HG03378 (cell line): ENCODE measurements around the gene CAPSL.
"Not testable (repeated sequence)": the region's sequence is repeated elsewhere in the genome, so short reads cannot be mapped to it uniquely, and the experiment has no call there.

Source experiments
- ATAC-seq: cut with Tn5 transposase; IDR thresholded peaks from one replicate; pipeline ENCODE4 v1.9.1; 2021; ENCODE audit warnings: mild to moderate bottlenecking, moderate library complexity; ENCODE audit not compliant: unreplicated experiment

CAPSL gene

DNA sequence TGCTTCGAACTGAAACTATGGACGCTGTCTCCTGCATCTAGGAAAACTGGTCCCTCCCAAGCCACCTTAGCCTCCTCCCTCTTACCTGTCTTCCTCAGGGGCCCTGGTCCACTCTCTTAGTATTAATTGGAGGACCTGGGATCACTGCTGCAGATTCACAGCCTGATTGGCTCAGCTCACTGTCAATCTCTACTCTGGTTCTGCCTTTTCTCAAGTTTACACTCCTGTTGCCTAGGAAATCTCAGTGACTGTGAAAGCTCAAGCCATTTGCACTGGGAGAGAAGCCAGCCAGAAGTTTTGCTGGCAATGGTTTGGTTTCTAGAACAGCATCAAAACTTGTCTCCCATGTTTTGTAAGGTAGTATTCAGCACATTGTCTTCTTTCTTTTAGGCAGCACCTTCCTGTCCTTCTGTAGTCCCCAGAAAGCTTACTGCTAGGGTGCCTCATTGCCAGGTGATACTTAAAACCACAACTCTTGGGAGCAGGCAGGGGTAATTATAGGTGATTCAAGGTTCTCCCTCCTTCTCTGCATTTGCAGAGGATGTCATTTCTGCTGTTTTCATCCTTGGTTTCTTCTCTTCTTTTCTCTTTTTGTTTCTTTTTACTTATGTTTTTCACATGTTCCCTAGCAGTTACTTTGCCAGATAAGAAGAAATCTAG, at the start of gene CAPSL:
TSS of gene CAPSL (minus strand) at position 55 of the 660 bp plus-strand sequence. CDS start 17,502 bp downstream, outside the sequence.
- ATAC-seq = no peak

DNA sequence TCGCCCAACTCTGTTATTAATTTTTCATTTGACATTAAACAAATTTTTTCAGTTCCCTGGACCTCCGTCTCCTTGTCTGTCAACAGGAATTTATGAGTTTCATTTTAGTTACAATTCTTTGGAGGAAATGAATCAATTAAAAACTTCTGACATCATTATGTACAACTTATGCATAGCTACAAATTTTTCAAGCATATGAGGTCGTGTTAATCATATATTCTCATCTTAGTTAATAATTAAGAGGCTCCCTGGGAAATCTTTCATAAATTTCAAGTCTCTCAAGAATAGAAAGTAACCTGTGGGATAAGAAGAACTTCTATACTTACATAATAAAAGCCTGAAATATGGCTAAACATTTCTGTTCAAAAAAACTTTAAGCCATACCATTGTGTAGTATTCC, 49.4 kb upstream of the CAPSL start:
- no peak for ATAC-seq

DNA sequence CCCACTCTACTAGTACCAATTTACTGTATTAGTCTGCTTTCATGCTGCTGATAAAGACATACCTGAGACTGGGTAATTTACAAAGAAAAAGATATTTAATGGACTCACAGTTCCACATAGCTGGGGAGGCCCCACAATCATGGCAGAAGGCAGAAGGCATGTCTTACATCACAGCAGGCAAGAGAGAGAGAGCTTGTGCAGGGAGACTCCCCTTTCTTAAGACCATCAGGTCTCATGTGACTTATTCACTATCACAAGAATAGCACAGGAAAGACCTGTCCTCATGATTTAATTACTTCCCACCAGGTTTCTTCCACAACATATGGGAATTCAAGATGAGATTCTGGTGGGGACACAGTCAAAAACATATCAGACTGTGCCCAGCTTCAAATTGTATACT, 41.3 kb upstream of the CAPSL start:
- no peak for ATAC-seq

DNA sequence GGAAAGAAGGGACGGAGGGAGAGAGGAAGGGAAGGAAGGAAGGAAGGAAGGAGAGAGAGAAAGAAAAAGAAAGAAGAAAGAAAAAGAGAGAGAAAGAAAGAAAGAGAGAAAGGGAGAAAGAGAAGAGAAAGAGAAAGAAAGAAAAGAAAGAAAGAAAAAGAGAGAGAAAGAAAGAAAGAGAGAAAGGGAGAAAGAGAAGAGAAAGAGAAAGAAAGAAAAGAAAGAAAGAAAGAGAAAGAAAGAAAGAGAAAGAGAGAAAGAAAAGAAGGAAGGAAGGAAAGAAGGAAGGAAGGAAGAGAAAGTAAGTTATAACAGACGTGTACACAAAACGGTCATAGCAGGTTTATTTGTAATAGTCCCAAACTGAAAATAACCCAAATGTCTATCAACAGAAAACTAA, 38.4 kb upstream of the CAPSL start:
- not testable (repeated sequence) for ATAC-seq

DNA sequence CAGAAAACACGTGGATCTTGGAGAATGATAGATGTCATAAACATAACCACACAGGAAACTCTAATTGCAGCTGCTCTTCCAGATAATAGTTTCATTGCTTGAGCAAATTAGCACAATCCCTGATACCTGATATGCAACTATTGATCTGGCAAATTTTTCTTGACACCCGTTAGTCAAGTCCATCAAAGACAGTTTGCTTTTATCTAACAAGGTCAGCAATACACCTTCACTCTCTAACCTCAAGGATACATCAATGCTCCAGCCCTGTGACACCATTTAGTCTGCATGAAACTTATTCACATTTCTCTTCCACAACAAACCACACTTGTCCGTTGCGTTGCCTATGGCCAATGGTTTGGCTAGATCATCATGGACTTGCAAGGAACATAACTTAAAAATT, 36.1 kb upstream of the CAPSL start:
- ATAC-seq = no peak

DNA sequence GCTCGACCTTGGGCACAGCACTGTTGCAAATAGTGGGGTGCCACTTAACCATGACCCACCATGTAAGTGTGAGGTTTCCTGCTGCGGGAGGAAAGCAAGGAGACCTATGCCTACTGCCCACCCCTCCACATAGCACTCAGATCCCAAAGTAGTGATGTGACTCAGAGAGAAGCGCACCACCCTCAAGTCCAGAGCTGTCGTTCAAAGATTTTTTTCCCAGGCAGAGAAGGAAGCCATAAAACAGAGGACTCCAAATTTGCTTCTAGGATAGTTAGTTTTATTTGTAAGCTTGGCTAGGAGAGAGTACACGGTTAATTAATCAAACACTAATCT, 33.4 kb upstream of the CAPSL start:
- no peak for ATAC-seq

DNA sequence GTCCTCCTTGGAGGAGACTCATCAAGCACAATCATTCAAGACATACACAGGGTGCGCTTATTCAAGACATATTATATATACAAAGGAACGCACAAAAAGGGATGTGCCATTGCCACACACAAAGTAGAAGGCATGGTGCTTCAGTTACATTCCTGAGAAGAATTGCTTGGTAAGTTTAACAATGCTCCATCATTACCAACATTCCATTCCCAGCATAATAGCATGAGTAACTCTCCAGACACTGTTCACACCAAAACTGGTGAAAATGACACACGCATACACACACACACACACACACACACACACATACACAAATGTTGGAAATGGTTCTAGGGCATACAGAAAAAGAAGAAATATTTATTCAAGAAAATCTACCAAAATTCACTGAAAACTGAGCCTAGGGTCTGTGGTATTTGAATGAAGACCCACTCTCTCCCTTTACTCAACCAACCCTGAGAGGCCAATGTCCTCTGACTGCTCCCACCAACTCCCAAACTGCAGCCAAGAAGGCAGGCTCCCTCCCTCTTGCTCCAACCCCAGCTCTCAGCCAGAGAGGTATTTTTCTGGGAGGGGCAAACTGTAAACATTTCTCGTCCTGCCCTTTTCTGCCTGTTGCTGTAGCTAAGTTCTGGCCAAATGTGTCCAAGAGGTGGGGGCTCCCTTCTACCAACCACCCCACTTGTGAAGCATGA, 32.9 kb upstream of the CAPSL start:
- no peak for ATAC-seq

DNA sequence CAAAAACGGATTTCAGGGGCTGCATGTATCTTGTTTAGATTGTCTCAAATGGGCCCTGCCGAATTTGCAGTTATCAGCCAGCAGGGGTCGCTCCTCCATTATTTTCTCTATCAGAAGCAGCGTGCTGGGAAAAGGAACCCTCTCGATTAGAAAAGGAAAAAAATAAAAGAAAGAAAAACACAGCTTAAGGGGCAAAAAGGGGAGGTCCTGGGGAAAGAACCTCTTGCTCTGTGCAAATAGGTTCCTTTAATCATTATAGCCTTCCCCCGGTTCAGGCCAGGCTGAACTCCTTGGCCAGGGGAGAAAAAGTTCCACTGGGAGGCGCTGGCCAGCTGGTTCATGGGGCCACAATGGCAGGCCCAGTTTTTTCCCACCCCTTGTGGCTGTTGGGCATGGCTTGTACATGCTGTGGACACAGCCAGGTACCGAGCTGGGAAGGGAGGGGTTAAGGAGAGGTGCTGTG, 25.0 kb upstream of the CAPSL start:
- no peak for ATAC-seq

DNA sequence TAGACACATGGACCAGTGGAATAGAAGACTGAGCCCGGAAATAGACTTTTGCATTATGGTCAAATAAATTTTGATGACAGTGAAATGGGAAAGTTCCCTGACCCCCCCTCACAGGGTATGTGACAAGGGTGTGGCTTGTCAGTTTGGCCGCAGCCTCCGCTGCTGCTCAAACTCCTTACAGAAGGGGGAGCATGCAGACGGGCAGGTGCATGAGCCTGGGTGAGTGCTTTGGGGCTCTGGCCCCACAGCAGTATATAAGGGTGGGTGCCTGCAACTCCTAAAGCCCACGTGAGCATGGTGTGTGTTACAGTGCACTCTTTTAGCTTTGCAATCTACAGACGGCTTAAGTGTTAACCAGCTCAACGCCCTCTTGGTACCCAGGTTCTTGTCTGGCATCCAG, 21.9 kb upstream of the CAPSL start:
- ATAC-seq = no peak

DNA sequence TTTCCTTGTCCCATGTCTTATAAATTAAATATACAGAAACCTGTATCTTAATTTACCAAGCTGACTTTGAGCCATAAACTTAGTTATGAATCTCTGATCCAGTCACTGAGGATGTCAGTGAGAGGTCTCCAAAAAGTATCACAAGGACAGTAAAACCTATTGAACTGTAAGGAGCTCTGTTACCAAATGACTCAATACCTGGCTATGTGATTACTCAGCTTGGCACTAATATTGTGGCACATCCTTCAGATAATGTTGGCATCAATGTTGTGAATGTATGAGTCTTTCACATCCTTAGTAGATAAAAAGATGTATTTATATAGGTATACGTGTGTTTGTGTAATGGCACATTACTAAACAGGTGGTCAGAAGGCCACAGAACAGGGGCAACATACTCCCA, 18.0 kb upstream of the CAPSL start:
- no peak for ATAC-seq

DNA sequence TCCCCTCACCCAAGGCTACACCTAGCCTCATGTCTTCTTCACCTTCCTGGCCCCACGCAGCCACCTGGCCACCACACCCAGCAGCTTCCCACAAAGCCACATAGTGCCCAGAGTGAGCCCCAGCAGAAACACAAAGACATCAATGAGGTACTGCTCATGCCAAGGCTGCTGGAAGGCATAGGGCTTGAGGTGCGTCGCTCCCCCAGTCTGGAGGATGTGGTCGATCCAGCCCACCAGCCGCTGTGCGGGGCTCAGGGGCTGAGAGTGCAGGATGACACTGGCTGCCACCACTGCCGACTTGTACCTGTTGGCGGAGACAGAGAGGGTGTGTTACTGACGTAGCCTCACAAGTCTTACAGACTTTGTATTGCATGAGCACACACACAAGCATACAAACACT, 15.8 kb upstream of the CAPSL start:
- ATAC-seq = no peak

DNA sequence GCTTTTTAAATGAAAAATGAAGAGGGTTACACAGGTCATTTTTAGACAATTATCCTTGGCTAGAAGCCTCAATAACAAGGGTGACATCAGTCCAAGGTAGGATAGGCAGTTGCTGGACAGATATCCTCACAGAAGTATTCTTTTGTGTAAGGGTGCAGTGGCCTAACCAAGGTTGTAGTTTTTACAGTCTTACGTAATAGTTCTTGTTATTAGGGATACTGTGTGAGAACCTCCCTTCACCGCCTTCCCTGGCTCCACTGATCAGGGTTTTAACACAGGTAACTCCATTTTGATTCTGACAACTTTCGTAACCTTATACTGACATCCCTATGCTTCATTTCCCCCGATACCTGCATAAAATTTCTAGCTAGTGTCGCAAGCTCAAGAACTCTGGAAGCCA, 8.7 kb upstream of the CAPSL start:
- no peak for ATAC-seq

DNA sequence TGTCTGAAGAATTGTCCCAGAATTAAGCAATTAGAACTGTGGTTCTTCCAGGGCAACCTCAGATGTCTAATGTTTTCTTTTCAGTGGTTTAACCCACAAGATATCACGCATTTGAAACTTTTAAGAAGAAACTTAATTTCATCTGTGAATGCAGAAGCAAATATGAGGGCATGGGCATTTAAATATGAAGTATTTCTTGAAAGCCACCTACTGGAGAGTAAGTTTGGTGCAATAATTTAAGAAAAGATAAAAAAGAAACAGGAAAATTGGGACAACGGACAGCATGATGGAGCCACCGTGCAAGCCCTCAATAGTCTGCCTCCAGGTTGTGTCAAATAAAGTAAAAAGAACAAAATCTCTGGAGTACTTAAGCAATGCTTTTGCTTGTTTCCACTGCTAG, 1.2 kb upstream of the CAPSL start:
- no peak for ATAC-seq

DNA sequence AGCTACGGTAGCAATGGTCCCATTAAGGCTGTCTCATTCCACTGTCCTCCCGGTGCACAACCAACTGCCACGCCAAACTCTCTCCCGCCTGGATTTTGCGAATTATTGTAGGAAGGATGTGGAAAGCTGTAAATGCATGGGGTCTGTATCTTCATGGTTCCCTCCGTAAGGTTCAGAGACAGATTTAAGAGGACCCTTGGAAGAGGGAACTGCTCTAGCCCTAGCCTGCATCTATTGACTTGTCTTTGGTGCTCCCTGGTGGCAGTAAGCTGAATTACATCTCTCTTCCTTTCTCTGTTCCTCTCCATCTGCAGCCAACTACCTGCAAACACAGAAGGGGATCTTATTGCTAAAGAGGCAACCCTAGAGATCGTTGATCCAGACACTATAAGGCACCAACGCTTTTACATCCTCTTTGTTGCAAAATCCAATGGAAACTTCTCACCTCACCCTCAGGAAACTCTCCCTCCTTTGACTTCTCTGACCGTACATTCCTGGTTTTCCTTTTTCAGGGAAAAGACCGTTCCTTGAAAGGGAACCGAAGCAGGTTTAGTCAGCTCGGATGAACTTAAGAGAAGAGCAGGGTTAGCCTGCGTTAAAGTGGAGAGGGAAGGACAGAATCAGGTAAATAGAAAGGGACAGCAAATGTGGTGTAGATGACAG, 11.9 kb downstream of the CAPSL start:
- peak; percentile 75 for ATAC-seq

DNA sequence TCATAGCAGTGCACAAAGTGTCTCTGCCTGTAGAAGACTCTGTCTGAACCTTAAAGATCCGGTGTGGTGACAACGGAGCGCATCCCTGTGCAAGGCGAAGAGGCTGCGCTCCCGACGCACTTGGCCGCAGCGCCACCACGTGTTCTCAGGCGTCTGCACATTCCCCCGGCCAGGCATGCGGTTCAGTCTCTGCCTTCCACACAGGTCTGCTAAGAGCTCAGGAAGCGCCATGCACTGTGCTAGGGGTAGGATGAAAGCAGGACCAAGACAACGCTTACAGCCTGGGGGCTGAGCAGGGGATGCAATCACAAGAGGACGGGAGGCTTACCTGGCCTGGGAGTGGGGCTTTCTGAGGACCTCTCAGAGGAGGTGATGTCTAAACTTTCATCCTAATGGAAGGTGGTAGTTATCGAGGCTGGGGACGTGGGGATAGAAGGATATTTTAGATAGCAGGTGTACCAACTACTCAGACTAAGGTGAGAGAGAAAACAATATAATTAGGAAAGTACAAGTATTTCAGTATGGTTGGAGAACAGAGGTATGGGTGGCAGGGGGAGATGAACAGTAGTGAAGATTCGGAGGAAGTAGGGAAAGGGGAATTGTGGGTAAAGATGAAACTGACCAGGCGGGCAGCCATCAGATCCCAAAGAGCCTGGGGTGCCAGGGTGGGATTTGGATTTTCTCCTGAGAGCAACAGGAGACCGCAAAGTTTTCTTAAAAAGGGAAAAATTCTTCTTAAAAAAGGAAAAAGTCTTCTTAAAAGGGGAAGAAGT, 13.3 kb downstream of the CAPSL start:
- ATAC-seq = peak; percentile 55

DNA sequence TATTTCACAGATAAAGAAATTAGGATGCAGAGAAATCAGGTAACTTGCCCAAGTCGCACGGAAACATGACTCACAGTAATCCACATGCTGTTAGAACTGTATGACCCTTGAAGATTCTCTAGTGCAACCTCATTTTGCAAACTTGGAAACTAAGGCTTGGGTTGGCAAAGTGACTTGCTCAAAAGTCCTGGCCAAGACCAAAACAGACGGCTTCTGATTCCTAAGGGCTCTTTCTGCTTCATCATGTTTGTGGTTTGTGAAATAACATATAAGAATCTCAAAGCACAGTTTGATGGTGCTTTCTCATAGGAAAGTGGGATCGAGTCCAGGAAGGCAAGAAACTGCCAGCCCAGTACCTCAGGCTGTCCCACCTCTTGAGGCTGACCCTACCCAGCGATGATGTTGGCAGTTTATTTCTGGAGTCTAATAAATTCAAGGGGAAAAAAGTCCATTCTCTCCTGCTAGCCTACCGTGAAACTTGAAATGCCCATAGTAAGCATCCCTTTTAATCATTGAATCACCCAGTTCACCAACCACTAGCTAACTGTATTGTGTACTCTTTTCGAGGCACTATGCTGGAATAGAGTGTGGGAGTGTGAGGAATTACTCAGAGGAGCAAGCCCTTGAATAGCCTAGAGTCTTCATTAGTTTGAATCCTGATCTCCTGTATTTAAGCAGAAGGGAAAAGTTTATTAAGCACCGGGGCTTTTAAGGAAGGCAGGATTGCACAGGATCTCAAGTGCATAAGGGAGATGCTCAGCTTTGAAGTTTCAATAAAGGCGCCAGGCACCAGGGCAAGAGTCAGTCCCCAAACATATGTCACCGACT, 14.1 kb downstream of the CAPSL start:
- peak; percentile 5 for ATAC-seq

DNA sequence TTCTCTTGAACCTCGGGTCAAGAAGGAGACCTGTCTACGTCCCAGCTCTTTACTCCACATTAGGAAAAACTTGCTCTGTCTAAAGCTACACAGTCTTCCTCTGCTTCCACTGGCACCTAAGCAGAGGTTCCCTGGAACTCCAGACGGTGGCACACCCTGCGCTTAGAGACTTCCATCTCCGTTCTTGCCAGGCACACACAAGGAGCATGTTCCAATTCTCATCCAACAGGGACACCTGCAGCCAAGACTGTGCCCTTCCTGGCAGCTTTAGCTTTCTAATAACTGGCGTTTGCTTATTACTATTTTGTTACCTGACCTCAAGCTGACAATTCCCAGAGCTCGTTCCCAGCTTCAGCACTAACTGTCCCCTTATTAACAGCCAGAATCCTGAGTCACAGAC, 16.0 kb downstream of the CAPSL start:
- no peak for ATAC-seq

DNA sequence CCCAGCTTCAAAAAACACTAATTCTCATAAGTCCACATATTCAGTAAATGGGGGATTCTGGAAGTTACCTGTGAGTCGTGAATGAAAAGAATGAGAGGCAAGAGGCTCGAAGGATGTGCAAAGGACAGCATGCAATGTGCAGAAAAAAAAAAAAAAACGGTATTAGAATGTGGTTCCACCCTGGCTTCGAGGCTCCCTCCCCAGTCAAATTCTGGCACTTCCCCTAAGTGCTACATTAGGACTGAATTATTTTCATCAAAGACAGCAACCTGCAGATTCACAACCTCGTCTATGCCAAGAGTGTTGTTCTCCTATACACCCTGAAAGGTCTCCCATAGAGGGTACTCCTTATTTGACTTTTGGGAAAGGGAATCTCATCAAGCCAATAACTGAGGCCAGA, 16.5 kb downstream of the CAPSL start:
- ATAC-seq = no peak

DNA sequence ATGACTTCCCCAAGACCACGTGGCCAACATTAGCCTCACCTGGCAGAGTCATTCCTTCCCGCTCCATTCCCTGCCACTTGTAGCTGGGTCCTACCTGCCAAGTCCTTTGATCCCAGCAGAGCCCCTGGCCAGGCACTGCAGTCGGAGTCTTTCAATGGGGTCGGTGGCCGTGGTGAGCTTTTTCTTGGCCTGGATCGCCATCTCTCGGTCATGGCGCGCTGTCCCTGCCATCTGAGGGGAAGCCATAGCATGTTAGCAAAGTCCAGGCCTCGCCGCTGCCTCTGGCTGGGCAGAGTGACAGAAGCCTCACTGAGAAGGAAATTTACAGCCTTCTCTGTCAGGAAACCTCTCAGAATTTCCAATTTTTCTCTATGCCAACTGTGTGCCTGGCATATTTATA, 17.5 kb downstream of the CAPSL start:
- no peak for ATAC-seq

DNA sequence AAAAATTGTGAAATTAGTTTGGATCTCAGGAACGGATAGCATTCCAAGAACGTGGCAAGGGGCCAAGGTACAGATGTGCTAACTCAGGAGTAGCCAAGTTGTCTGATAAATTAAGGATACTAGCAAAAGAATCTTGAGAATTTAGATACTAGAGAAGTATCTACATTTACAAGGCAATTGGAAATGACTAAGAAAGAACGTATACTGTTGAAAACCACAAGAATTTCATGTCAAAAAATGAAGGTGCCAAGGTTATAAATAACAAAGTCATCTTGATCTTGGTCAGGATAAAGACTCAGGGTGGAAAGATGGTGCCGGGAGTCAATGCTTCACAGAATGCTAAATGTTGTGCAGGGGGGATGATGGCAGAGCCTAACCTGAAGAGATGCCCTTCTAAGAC, 19.2 kb downstream of the CAPSL start:
- ATAC-seq = no peak

DNA sequence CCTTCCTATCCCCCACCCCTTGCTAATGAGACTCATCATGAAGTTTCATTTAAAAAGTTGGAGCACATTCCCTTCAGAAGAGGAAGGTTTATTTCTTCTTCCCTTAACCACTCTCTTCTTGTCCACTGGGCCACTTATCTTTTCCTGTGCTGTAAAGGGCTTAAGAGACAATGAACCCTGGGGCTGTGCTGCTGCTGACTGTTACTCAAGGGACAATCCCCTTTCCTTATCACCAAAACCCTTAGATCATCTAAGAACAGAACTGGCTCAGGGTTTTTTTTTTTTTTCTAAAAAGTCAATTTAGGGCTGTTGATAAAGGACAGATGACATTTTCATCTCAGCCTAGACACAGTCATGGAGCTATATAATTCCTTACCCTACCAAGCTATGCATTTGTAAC, 29.6 kb downstream of the CAPSL start:
- no peak for ATAC-seq
